Lung (tissue), 12 donors: ENCODE results near the gene ANGPTL2. TPM values are rescaled to one million over a fixed set of nuclear protein-coding genes. Genes with fewer than 3 reads are reported as not detected.

Source experiments
- ATAC-seq: fragments of 200-7000 bp; cut with Tn5 transposase; one replicate; pipeline ENCODE4 v1.9.1; 2020; ENCODE audit warnings: moderate number of reproducible peaks; ENCODE audit not compliant: insufficient read depth, low FRiP score
- DNase-seq, 3 donors: peaks; one replicate each; pipeline ENCODE4 v3.0.0-alpha.2; 2013 to 2017
- H3K27ac ChIP-seq, 2 donors: one replicate each; pipeline ENCODE4 v1.5.1; 2013; ENCODE audit warnings: mild to moderate bottlenecking in 2 of 2, moderate library complexity in 2 of 2, control low read depth in 1 of 2, inconsistent platforms in 1 of 2, low read depth in 1 of 2, low read length in 1 of 2
- H3K27me3 ChIP-seq, 3 donors: one replicate each; pipeline ENCODE4 v1.5.1; 2013; ENCODE audit warnings: low read length in 2 of 3; ENCODE audit not compliant: control insufficient read depth in 3 of 3, insufficient read depth in 3 of 3
- H3K36me3 ChIP-seq, 4 donors: one replicate each; pipeline ENCODE4 v1.5.1; 2013; ENCODE audit warnings: low read length in 4 of 4, mild to moderate bottlenecking in 1 of 4, moderate library complexity in 1 of 4; ENCODE audit not compliant: control insufficient read depth in 4 of 4, insufficient read depth in 4 of 4
- H3K4me1 ChIP-seq, 5 donors: one replicate each; pipeline ENCODE4 v1.5.1; 2013; ENCODE audit warnings: low read length in 5 of 5, mild to moderate bottlenecking in 2 of 5, moderate library complexity in 1 of 5; ENCODE audit not compliant: control insufficient read depth in 5 of 5, insufficient read depth in 5 of 5
- H3K4me3 ChIP-seq: one replicate; pipeline ENCODE4 v1.5.1; 2013; ENCODE audit warnings: mild to moderate bottlenecking, control low read depth, moderate library complexity
- H3K9ac ChIP-seq, 2 donors: one replicate each; pipeline ENCODE4 v1.5.1; 2013; ENCODE audit warnings: low read length in 2 of 2, control low read depth in 1 of 2; ENCODE audit not compliant: insufficient read depth in 1 of 2
- H3K9me3 ChIP-seq, 4 donors: one replicate each; pipeline ENCODE4 v1.5.1; 2013; ENCODE audit warnings: low read length in 3 of 4, mild to moderate bottlenecking in 1 of 4, moderate library complexity in 1 of 4; ENCODE audit not compliant: control insufficient read depth in 4 of 4, insufficient read depth in 3 of 4
- WGBS, 2 donors: extraction: QIAGEN DNeasy Blood & Tissue Kit; methylation state at CpG; one replicate each; pipeline ENCODE4 v1.1.7; 2013; 5-methylcytosine and 5-hydroxymethylcytosine counted together
- polyA plus RNA-seq, 2 donors: library from polyadenylated mRNA; stranded (reverse); fragments of 200-250 nt; gene quantifications; one replicate each; pipeline ENCODE4 v1.2.1, GENCODE V29; 2013
- total RNA-seq, 2 donors: library from RNA; depleted of rRNA in 1 of 2; stranded (reverse); fragments of >200 nt in 1 of 2; gene quantifications; one replicate each; pipeline ENCODE4 v1.2.1, GENCODE V29; 2014 to 2021
- TF ChIP-seq, protein P1 (sequence below): IDR thresholded peaks from 2 replicates; pipeline ENCODE4 v1.5.1; 2012; ENCODE audit warnings: mild to moderate bottlenecking; ENCODE audit errors: control extremely low read depth, extremely low read depth
- donor health status: control.
- donor health status: control.
- donor health status: Bipolar disorder and iron deficiency.
- donor health status: healthy.
- donor health status: DM: yes; HTN: yes; CAD: no.

The ANGPTL2 gene
- total and polyA plus RNA-seq, 4 donors: 7.5 to 18.8 (median 11.0) TPM

DNA sequence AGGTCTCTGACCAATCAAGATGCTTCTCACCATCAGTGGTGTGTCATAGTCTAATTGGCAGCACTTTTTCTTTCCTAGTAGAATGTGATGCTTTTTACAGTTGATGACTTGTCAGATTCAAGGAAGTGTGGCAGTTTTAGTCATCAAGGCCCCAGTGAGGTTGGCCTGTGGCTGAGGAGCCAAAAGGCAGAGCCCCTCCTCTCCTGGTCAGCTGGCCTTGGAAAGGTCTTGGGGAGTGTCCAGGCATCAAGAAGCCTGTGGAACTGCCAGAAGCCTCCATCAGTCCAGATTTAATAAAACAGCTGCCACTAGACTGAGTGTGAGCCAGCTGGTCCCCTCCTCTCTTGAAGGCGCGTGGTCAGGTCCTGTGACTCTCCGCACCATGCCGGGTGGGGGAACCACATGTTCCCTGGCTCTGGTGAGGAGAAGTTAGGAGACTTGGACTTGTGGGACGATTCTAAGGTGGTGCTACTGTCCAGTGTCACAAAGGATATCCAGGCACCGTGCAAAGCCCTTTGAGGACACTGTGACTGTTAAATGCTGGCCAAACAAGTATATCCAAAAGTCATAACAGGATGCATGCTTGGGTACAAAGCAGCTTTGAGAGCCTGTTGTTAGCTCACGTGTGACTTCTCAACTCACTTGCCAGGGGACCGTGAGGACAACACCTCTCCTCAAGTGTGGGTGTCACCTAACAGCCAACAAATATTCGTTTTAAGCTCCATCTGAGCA is 6.1 kb upstream of the ANGPTL2 start:
- Histone ChIP-seq H3K9me3 (peaks cover 0 to 1% (median 0%) of the 10 kb centered on the region in 4 donors), H3K27me3 (no peaks in the 10 kb centered on the region), H3K4me3 (no peak overlapping the region), H3K9ac (no peak overlapping the region), H3K36me3 (no peaks in the 10 kb centered on the region), H3K4me1 (peaks cover 8 to 27% (median 15%) of the 10 kb centered on the region in 5 donors), H3K27ac (peak overlapping the region in 1 of 2 donors; percentile 71)
- DNase-seq: peak; percentile 37 to 67 (median 65)
- no peak for ATAC-seq
- 63 to 78% methylated on average over 9 of the region's 9 CpGs for WGBS, 2 donors
- TF ChIP-seq, protein P1, sequence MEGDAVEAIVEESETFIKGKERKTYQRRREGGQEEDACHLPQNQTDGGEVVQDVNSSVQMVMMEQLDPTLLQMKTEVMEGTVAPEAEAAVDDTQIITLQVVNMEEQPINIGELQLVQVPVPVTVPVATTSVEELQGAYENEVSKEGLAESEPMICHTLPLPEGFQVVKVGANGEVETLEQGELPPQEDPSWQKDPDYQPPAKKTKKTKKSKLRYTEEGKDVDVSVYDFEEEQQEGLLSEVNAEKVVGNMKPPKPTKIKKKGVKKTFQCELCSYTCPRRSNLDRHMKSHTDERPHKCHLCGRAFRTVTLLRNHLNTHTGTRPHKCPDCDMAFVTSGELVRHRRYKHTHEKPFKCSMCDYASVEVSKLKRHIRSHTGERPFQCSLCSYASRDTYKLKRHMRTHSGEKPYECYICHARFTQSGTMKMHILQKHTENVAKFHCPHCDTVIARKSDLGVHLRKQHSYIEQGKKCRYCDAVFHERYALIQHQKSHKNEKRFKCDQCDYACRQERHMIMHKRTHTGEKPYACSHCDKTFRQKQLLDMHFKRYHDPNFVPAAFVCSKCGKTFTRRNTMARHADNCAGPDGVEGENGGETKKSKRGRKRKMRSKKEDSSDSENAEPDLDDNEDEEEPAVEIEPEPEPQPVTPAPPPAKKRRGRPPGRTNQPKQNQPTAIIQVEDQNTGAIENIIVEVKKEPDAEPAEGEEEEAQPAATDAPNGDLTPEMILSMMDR: no peak

DNA sequence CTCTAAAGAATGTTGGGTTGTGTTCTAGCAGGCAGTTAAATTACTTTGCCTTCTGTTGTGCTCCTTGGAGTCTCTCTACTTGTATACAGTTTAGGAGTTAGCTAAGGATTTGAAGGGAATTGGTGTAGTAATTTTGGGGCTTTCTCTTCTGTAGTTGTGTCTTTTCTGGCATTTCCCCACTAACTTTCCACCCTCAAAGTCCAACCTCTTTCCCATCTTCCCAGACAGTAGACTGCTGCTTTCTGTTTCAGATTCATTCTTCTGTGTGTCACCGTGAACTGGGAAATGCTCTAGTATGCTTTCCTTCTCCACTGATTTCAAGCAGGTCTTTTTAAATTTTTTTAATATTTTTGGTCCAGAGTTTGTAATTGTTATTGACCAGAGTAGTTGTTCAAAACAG is 4.5 kb upstream of the ANGPTL2 start:
- TF ChIP-seq, protein P1: no peak
- no peak overlapping the region for H3K27ac ChIP-seq
- H3K4me1 ChIP-seq: peaks cover 9 to 32% (median 13%) of the 10 kb centered on the region in 5 donors

DNA sequence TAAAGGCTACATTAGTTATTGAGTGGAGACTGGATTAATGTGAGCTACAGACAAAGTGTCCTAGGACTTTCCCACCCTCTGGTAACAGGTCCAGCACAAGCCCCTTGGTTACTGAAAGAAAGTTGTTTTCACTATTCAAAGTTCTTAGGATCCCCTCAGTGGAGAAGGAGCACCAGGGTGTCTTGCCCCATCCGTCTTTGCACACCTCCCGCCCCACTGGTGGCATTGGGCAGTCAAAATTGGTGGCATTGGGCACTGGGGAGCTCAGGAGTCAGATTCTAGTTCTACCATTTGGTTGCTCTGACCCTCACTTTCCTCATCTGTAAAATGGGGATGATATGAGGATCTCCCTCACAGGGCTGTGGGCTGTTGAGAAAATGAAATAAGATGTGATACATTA is 2.4 kb upstream of the ANGPTL2 start:
- no peak for DNase-seq
- no peaks in the 10 kb centered on the region for H3K36me3 ChIP-seq
- TF ChIP-seq, protein P1: no peak
- peaks cover 6 to 38% (median 15%) of the 10 kb centered on the region in 5 donors for H3K4me1 ChIP-seq
- no peak overlapping the region for H3K27ac ChIP-seq
- H3K9me3 ChIP-seq: no peaks in the 10 kb centered on the region
- no peak overlapping the region for H3K9ac ChIP-seq
- no peak overlapping the region for H3K4me3 ChIP-seq
- ATAC-seq: no peak
- WGBS, 2 donors: 95 to 100% methylated on average over 2 of the region's 2 CpGs
- no peaks in the 10 kb centered on the region for H3K27me3 ChIP-seq

More for the DNA sequence above, 4.5 kb upstream of the ANGPTL2 start:
- no peak for DNase-seq
- H3K9ac ChIP-seq: no peak overlapping the region
- no peak for ATAC-seq
- H3K9me3 ChIP-seq: peaks cover 0 to 1% (median 0%) of the 10 kb centered on the region in 4 donors
- 58 to 66% methylated on average over 1 of the region's 1 CpG for WGBS, 2 donors
- no peak overlapping the region for H3K4me3 ChIP-seq
- H3K36me3 ChIP-seq: no peaks in the 10 kb centered on the region
- no peaks in the 10 kb centered on the region for H3K27me3 ChIP-seq

DNA sequence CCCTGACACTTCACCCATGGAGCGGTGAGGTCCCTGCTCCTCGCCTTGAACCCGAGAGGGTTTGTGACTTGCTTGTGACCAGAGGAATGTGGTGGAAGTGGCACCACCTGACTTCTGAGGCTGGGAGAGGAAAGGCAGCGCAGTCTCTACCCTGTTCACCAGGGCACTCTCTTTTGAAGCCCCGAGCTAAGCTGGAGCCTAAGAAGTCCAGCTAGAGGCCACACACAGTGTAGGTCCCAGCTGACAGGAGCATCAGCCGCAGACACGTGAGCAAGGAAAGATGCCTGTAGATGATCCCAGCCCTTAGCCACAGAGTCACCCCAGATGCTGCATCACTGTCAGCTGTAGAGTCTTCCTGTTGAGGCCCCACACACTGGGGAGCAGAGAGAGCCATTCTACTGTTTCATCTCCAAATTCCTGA is 1.7 kb upstream of the ANGPTL2 start:
- WGBS, 2 donors: 94 to 96% methylated on average over 7 of the region's 7 CpGs
- ATAC-seq (no peak), DNase-seq (no peak)
- H3K9me3 ChIP-seq: no peaks in the 10 kb centered on the region
- TF ChIP-seq, protein P1: no peak
- no peak overlapping the region for H3K9ac ChIP-seq
- H3K27ac ChIP-seq: no peak overlapping the region
- peaks cover 6 to 38% (median 15%) of the 10 kb centered on the region in 5 donors for H3K4me1 ChIP-seq
- H3K27me3 ChIP-seq: no peaks in the 10 kb centered on the region
- H3K36me3 ChIP-seq: no peaks in the 10 kb centered on the region
- H3K4me3 ChIP-seq: no peak overlapping the region
